GF-D8 (cell line): ENCODE results near the gene SAMSN1.
A peak's percentile ranks its signal among the peaks of the same experiment; 100 is the strongest.

Source experiments
- DNase-seq: peaks from one replicate; lab custom pipeline; 2025; lab: John Stamatoyannopoulos, UW

The SAMSN1 gene

DNA sequence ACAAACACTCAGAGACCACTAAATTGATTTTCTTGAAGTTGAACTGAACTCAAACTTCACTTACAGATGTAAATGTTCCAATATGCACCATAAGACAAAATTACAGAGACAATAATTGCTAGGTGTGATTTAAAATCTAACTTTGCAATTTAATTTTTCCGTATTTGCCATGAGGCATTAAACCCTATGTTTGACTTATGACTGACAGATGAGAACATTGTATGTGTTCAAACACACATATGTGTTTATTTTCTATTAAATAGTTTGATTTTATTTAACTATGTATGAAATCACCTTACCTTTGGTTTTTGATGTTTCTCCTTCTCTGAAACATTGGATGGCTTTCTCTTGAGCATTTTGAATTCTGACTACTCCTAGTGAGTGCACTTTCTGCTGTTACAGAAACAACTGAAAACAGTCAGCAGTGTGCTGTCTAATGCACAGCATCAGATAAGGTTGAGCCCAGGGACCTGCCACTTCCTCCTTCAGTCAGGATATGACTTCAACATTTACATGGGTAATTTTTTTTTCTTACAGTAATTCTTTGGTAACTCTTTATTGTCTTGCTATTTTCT is at the start of gene SAMSN1:
SAMSN1 (minus strand) TSS at position 410 of the 575 bp plus-strand sequence; CDS start at position 356, 54 bp downstream.
- peak; percentile 94 for DNase-seq

DNA sequence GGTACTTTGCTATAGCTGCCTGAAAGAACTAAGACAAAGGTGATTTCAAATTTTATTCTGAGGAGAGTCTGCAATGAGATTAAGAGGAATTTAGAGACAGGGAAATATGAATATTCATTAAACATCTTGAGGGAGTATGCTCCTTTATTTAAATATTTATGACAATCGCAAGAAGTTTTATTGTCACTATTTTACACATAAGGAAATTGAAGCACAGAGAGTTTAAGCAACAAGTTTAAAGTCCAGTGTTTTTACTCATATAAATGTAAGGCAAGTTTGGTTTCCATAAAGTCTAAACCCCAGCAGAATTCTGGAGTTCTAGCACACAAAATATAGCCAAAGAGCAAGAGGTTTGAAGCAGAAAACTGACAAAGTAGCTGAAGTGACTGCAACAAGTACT is 49.3 kb upstream of the SAMSN1 start:
- DNase-seq = no peak

DNA sequence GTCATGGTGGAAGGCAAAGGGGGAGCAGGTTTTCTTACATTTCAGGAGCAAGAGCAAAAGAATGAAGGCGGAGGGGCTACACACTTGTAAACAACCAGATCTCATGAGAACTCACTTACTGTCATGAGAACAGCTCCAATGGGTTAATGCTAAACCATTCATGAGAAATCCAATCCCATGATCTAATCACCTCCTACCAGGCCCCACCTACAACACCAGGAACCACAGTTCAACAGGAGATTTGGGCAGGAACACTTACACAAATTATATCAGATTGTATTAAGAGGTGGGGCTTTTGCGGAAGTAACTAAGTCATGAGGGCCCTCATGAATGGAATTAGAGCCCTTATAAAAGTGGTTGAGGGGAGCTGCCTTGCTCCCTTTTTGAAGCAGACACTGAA is 48.9 kb upstream of the SAMSN1 start:
- no peak for DNase-seq

DNA sequence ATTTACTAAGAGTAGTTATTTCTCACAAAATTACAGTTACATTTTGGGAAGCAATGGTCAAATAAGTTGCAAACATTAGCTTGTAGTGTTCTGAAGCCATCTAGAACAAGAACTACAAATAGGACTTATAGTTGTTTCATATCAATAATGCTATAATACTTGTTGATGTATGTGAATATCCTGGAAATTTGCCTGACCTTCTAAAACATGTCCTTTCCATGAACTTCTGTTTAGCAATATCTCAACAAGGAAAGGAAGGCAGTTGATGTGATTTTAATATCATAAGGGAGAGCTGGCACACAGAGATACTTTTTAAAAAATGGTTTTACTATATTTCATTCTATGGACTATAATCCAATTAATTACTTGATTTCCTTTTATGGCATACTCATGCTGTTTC is 47.1 kb upstream of the SAMSN1 start:
- no peak for DNase-seq

DNA sequence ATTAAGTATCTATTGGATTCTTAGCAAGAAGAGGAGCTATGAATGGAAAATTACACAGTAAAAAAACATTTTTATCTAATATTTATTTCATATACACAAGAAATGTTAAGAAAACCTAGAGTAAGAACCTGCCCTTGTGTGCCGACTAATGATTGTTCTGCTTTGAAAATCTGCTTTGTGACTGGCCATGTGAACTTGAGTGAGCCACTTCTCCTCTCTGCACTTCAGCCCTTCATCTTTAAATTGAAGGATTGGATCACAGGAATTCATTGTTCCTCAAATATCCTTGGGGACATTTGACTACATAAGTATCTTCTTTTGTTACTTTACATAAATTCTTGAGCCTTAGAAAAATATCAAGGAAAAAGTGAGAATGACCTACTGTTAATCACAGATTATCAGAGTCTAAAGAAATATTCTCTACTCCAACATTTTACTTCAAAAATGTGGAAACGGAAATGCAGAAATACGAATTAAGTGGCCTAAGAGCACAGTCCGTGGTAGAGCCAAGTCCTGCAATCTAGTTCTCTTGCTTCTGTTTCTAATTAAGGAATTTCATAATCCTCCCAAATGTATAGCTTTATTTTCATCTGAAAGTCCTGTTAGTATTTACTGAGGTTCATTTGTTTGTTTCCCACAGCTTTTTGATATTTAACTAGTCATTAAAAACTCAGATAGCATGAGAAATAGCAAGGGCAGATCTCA is 46.3 kb upstream of the SAMSN1 start:
- no peak for DNase-seq

DNA sequence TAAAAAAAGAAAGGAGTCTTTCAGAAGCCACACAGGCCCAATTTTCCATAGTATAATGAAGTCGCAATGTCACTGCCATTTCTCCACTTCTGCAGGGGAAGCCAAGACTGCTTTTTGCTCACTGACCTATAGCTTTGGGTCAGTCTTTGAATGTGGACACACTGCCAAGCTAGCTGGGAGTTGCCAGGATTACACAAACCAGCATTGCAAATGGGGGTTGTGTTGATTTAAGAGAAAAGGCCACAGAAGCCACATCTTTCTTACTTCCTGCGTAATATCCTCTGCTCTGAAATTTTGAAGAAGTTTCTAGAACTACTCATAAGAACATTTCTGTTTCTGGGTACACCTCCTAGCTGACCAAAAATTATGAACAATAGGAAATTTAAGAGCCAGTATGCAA is 45.8 kb upstream of the SAMSN1 start:
- DNase-seq = peak; percentile 94

DNA sequence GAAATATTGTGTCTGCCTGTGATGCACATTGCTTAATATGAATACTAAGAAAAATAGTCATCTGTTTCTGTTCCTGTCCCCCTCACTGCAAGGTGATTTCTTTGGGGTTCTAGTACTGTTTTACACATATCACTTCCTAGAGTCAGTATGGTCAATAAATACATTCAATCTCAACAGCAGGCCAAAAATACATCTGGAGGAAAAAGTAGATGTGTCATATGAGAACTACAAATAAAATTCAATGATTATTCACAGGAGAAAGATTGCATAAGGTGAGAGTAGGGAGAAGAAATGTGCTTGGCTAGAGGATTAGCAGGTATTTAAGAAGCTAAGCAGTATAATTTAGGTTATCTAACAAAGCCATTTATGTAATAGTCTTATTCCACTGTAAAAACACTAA is 45.3 kb upstream of the SAMSN1 start:
- no peak for DNase-seq

DNA sequence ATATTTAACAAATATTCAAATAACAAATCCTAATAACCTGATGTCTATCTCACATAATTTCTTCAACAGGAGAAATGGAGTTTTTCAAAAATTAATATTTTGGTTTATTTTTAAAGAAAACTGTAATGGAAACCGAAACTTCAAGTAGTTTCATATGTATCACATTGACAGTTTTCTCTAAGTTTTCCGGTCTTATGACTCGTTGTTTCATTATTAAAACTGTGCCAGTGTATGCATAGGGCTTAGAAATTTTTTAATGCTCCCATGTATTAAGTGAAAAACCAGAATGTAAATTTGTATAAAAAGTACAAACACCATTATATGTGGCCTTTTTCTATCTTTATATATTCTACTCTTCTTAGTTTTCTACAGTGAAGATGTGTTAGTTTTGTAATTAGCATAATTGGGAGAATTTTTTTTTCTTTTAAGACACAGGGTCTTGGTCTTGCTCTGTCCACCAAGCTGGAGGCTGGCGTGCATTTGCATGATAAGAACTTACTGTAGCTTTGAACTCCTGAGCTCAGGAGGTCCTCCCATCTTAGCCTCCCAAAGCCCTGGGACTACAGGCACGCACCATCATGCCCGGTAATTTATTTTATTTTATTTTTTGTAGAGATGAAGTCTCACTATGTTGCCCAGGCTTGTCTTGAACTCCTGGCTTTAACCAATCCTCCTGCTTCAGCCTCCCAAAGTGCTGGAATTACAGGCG is 43.9 kb upstream of the SAMSN1 start:
- no peak for DNase-seq

DNA sequence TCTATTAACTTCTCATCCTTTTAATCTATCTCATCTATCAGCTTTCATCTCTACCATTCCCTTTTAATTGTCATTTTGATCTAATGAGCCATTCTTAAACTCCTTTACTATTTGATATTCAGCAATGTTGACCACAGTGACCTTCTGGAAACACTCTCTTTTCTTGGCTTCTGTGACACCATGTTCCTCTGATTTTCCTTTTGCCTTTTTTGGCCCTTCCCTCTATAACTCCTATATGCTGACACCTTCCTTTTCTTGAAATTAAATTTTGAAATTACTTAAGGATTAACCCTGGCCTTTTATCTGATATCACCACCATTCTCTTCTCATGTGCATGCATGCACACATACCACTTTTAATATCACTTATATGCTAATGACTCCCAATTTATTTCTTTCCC is 41.2 kb upstream of the SAMSN1 start:
- DNase-seq = no peak

DNA sequence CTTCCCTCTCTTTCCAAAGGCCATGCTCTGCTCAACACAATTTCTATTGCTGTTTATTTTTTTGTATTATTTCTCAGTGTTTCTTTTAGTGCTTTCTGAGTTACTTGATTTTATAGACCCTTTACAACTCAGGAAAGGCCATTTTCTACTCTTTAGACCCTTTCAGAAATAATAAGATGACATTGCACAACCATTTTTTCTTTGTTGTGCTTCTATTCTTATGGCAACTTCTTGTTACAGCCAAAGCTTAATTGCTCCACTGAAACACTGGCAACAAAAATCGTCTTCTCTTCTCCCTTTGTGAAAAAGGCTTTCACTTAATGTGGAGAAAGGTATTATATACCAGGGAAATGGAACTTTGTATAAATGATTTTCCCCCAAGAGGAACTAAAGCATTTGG is 39.0 kb upstream of the SAMSN1 start:
- DNase-seq = no peak

DNA sequence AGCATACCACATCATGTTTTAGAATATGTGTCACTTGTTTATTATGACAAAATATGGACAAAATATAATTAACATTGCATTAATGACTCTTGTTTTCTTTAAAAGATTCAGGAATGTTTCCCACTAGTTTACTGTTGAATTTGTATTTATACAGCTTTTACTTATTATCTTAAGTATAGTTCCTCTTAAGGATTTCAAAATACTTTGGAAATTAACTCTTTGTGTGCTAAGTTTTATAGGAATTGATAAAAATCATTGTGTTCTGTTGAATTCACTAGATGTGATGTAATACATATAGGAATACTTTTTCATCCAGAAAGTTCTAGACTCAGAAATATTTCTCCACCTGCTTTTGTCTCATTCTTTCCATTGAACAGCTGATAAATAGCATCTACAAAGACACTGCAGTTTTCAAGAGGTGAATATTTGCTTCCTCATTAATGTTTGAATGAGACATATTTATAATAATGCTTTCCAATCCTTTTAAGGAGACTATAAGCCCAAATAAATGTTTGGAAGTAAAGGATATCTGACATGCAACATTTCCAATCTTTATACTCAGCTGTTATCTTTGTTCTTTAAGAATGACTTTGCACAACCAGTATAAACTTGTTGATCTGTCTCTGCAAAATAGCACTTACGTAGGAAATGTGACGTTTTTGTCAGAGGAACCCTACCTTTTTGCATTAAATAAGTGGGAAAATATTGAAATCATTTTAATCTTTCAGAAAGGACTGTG is 38.4 kb upstream of the SAMSN1 start:
- no peak for DNase-seq

DNA sequence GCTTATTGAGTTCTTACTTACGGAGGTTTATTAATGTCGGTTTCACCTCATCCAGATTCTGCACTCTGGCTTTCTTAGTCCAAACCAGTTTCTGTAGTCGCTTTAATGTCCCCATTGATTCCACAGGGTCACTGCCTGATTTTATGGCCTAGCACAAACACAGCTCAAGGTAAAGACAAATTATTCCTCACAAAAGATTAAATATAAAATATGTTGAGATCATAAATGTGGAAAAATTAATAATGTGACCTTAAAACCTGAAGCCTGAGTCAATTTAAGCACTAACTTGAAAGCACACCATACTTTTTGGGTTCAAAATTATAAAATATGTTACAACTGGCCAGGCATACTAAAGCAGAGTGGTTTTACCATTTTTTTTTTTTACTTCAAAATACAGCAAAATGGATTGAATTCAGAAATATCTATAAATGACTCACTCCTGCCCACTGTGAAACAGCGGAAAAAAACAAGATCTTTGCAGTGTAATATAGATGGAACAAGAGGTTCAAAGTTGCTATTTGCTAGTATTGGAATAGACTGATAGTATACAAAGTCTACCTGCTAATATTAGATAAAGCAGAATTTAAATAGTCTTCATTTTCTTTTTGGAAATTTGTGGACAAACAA is 37.6 kb upstream of the SAMSN1 start:
- no peak for DNase-seq

DNA sequence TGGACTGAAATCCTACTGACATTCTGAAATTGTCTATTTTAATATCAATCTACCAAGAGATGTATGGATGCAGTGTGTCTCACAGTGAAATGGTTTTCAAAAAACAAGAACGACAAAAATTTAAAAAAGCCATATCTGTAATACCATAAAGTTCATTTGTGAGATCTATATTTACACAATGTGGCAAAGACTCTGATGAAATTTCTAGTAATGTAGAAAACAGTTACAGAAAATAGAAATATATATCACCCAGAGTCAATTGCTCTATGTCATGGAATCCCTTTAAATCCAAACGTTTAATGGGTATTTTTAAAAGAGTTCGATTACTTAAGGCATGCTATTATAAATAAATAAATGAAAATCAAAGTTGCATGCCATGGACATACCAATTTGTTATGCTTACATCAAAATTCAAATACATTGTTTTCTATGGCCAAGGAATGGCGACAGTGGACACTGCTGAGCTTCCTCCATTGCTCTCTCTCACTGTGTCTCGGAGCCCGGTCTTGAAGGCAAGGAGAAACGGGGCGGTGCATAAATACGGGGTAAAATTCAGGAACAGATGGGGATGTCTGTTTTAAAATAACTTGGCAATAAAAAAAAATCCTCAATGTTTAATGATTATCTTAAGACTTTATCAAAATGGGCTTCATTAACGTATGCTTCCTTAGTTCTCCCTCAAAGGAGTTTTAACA is 37.0 kb upstream of the SAMSN1 start:
- DNase-seq = no peak

DNA sequence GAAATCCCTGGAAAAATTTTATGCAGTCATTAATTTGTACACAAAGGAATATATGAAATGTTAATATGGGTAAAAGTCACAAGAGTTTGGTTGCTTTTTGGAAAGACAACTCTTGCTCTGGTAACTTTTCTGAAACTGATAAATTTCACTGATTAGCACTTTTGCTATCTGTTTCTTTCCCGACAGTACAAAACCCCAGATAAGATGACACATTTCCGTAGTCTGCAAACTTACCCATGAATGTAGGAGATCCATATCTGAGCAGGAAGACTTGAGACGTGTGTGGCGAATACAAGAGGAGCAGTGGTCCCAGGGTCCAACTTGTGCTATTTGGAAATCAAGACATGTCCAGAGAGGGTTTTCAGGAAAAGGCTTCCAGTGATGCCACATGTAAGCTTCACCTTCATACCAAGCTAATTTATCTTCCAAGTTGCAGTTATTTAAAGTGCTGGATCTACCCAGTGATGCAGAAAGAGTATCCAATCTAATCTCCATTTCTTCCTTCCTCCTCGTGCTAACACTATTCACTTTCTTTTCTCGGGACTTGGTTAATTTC is 35.9 kb upstream of the SAMSN1 start:
- DNase-seq = peak; percentile 87

DNA sequence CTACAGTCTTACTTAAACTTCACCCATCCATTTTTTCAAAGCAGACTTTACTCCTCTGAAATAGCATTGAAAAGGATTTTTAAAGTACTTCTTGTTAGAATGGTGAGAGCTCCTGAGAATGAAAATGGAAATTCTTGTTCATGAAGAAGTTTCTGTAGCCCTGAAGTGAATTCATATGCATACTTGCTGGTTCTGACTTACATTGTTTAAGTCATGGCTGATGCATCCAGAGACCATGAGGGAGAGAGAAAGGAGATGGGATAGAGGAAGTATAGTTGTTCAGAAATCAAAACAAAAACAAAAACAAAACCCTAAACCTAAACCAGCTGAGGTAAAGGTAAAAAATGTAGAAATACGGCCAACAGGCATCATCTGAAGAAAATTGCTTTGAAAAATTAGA is 27.1 kb upstream of the SAMSN1 start:
- no peak for DNase-seq

DNA sequence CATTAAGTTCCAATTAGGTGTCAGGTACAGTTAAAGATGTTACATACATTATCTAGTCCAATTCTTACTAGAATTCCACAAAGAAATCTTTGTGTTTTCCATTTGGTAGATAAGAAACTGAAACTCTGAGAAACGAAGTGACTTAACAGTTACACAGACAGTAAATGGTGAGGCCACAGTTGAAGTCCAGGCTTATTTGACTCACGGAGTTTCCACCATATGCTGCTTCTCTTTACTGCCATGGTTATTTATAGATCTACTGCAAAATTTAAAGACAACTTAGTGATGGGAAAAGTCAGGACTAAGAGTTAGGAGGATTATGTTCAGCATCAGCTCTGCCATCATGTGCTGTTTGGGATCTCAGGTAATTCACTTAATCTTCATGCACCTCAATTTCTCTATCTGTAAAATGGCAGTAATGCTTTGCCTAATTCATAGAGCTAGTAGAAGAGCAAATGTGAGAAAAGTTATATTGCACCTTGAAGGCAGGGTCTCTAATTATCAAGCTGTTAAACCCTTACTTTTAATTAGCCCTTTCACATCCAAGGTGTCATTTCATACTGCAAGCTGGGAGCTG is 26.2 kb upstream of the SAMSN1 start:
- no peak for DNase-seq

DNA sequence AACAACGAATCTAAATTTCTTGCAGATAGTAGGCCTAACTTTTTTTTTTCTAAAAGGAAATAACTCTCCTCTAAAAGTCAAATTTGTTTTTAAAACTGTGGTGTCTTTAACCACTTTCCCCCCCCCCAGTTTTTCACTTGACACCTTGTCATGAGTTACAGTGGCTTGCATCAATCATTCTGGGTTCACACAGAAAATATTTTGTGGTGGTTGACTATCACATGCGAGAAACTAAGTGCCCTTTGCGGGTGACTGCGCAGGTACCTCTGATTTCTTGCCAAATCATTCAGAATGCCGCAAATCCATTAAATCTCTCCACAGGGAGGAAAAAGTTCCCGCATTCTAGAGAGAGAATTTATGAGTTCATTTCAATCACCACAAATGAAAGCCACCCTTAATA is 23.8 kb upstream of the SAMSN1 start:
- no peak for DNase-seq

DNA sequence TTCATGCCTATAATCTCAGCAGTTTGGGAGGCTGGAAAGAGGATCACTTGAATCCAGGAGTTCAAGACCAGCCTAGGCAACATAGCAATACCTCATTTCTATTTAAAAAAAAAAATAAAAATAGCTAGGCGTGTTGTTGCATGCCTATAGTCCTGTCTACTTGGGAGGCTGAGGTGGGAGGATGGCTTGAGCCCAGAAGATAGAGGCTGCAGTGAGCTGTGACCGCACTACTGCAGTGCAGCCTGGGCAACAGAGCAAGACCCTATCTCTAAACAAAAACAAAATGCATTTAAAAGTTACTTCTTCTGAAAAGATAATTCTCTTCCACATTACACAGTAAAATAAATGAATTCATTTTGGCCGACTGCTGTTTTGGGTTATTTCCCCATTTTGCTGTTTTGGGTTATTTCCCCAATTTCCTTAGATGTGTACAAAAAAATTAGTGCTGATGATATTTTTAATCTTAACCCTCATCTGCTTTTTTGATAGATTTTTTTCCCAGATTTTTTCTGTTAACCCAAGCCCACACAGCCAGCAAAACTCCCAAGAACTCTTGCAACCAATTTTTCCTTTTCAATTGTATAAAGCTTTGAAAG is 23.0 kb upstream of the SAMSN1 start:
- DNase-seq = no peak

DNA sequence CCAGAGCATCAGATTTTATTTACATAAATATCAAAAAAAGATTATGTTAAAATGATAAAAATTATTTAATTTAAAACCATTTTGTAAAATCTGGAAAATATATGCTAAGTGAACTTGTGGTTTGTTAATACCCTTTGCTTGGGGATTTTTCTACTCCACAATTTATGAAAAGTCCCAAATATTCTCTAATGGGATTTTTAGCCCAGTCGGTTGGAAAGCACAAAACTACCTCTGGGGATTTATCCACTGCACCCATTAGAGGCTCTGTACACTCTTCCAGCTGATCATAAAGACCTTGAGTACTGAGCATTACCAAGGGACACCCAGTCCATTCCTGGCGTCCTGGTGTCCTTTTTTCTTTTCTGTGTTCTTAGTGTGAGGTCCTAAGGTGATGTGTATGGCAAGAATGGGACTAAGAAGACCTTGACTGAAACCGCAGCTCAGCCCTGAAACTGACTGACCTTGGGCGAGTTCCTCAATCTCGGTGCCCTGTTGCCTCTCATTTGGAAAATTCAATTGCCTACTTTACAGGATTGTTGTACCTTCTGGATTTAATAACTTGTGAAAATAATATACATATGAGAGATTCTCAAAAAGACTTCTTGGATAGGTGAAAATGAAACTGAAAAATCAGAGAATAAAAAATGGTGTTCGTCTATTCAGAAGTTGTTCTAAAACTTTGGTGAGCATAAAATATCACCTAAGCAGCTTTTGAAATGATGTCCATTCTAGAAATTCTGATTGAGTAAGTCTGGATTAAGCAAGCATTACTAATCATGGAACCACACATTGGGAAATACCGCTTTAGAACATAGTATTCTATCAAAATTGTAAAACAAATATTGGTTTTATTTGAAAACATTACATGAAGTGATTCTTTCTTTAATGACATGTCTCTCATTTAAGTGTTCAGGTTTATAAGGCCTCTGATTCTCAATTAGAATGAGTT is 21.5 kb upstream of the SAMSN1 start:
- DNase-seq = no peak
